Ishikawa (cell line): Measurements from ENCODE around the gene RUBCNL.

ENCODE experiments used
- CEBPB ChIP-seq: IDR thresholded peaks from 2 replicates; pipeline ENCODE4 v1.6.1; 2012
- CREB1 ChIP-seq: IDR thresholded peaks from 2 replicates; pipeline ENCODE4 v1.6.1; 2012; ENCODE audit warnings: low read depth
- EGR1 ChIP-seq: IDR thresholded peaks from 2 replicates; pipeline ENCODE4 v1.6.1; 2012
- EP300 ChIP-seq: IDR thresholded peaks from 2 replicates; pipeline ENCODE4 v1.6.1; 2012; ENCODE audit warnings: borderline replicate concordance
- FOXM1 ChIP-seq: IDR thresholded peaks from 2 replicates; pipeline ENCODE4 v1.6.1; 2012; ENCODE audit warnings: low read depth, borderline replicate concordance
- MAX ChIP-seq: IDR thresholded peaks from 2 replicates; pipeline ENCODE4 v1.6.1; 2012
- NFIC ChIP-seq: IDR thresholded peaks from 2 replicates; pipeline ENCODE4 v1.6.1; 2012
- RAD21 ChIP-seq: IDR thresholded peaks from 2 replicates; pipeline ENCODE4 v1.6.1; 2012; ENCODE audit warnings: low read depth
- REST ChIP-seq: IDR thresholded peaks from 2 replicates; pipeline ENCODE4 v1.6.1; 2012; ENCODE audit warnings: low read depth, mild to moderate bottlenecking
- TAF1 ChIP-seq: IDR thresholded peaks from 2 replicates; pipeline ENCODE4 v1.6.1; 2012; ENCODE audit warnings: low read depth, mild to moderate bottlenecking
- TCF12 ChIP-seq: IDR thresholded peaks from 2 replicates; pipeline ENCODE4 v1.6.1; 2012; ENCODE audit warnings: low read depth
- TEAD4 ChIP-seq: IDR thresholded peaks from 2 replicates; pipeline ENCODE4 v1.6.1; 2012
- USF1 ChIP-seq: IDR thresholded peaks from 2 replicates; pipeline ENCODE4 v1.6.1; 2012
- YY1 ChIP-seq: IDR thresholded peaks from 2 replicates; pipeline ENCODE4 v1.6.1; 2012; ENCODE audit warnings: low read depth
- ZBTB7A ChIP-seq: IDR thresholded peaks from 2 replicates; pipeline ENCODE4 v1.6.1; 2012; ENCODE audit warnings: low read depth

Gene RUBCNL

GRCh38 chr13:46321494-46322225 lies 65.4 kb downstream of the RUBCNL start:
- TF ChIP-seq RAD21 (peak; percentile 90), FOXM1 (no peak), TAF1 (no peak), MAX (no peak)

GRCh38 chr13:46320821-46321220 lies 66.2 kb downstream of the RUBCNL start:
- no peak for TF ChIP-seq NFIC
- TF ChIP-seq MAX, result no peak
- no peak for TF ChIP-seq YY1
- no peak for TF ChIP-seq TEAD4
- no peak for TF ChIP-seq EGR1
- TF ChIP-seq TAF1, result no peak
- no peak for TF ChIP-seq FOXM1
- TF ChIP-seq REST, result no peak
- no peak for TF ChIP-seq RAD21
- no peak for TF ChIP-seq CREB1
- no peak for TF ChIP-seq TCF12
- no peak for TF ChIP-seq ZBTB7A
- TF ChIP-seq CEBPB, result no peak
- TF ChIP-seq EP300, result no peak
- no peak for TF ChIP-seq USF1

GRCh38 chr13:46320406-46320805 lies 66.6 kb downstream of the RUBCNL start:
- TF ChIP-seq CEBPB, result no peak
- no peak for TF ChIP-seq NFIC
- no peak for TF ChIP-seq EP300
- TF ChIP-seq TEAD4, result no peak
- TF ChIP-seq CREB1, result no peak
- no peak for TF ChIP-seq RAD21
- TF ChIP-seq TAF1, result no peak
- TF ChIP-seq EGR1, result no peak
- no peak for TF ChIP-seq YY1

- TF ChIP-seq EGR1 (no peak), EP300 (no peak), CEBPB (no peak), USF1 (no peak), CREB1 (no peak), REST (no peak), RAD21 (no peak), TCF12 (no peak), TAF1 (no peak), YY1 (no peak), NFIC (no peak), FOXM1 (no peak), TEAD4 (no peak)
Observed at GRCh38 chr13:46318986-46319385, 68.1 kb downstream of the RUBCNL start.

GRCh38 chr13:46317120-46317519 lies 69.9 kb downstream of the RUBCNL start:
- TF ChIP-seq RAD21 (peak; percentile 30; the same call in 1 of the 2 replicates), TAF1 (no peak)

- TF ChIP-seq MAX (no peak), TEAD4 (no peak), YY1 (no peak), RAD21 (no peak), USF1 (no peak), REST (no peak), ZBTB7A (no peak), CREB1 (no peak), NFIC (no peak), CEBPB (no peak), TAF1 (no peak), EP300 (no peak), FOXM1 (no peak), EGR1 (no peak)
Observed at GRCh38 chr13:46315491-46316075, 71.5 kb downstream of the RUBCNL start.
